CD4-positive, alpha-beta T cell treated with Interleukin-17A for 4 hours (primary cell): ENCODE results near the gene QDPR.

Experiments
- DNase-seq: peaks from one replicate; pipeline ENCODE4 v3.0.0-alpha.2; 2020; ENCODE audit warnings: mixed read lengths

QDPR gene

GRCh38 chr4:17526695-17527477 lies 15.0 kb upstream of the QDPR start:
- DNase-seq: no peak

GRCh38 chr4:17523662-17524061 lies 11.8 kb upstream of the QDPR start:
- DNase-seq: no peak

DNA sequence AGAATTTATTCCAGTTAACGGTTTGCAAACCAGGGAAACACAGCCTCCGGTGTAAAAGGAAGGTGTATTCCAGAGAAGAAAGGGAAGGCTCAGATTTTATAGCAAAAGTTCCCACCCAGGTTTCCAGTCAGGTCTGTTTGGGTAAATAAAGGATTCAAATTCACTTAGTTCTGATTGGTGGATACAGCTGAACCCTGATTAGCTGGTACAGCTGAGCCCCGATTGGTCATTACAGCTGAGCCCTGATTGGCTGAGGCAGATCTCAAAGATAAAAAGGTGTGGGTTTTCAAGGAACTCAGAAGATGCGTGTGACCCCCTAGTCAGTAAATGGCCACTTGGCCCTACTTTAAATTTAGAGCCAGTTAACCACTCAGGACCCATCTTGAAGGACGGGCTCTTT lies 9.7 kb upstream of the QDPR start:
- no peak for DNase-seq

- no peak for DNase-seq
These were observed 5.8 kb upstream of the QDPR start for GRCh38 chr4:17517664-17518063.

- DNase-seq: no peak
These were observed 5.1 kb upstream of the QDPR start for GRCh38 chr4:17516980-17517379.

DNA sequence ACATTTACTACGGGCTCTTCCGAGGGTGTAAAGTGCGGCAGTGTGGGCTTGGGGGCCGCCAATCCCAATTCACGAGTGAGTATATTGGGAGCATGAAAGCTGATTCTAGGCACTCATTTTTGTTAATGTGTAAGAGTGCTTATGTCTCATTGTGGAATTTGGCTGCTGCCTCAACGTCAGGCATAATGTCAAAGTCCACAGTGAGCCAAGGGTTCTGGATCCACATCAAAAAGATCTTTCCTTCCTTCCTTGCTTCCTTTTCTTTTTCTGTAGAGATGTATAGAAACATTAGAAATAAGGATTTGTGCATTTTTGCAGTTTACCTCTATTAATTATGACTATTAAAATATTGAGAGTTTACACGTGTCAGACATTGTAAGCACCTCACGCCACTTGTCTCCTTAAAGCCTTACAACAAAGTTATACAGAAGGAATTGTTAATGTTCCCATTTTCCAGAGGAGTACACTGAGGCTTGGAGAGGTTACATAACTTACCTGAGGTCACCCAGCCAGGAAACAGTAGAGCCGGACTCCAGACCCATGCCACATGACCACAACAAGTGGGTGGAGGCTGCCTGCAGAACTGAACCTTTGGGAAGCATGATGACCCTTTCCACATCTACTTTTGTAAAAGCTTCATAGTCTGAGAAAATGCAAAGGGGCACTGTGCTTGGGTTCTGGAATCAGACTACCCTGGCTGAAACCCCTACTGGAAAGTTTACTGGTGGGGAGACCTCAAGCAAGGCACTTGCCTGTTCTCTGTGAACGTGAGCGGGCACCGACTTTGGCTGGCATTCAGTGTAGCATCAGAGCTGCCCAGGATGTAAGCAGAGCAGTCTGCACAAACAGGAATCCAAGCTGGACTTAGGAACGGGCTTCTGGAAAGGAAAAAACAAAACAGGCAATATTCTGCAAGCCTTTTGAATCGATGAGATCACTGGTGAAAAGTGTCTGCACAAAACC lies 3.8 kb upstream of the QDPR start:
- no peak for DNase-seq

- DNase-seq: no peak
These were observed 3.0 kb upstream of the QDPR start, which contains the start of gene CLRN2 for GRCh38 chr4:17514865-17515264. Gene CLRN2, plus strand, starts transcription at chr4:17515165. Its CDS starts 102 bp downstream, at chr4:17515267.

DNA sequence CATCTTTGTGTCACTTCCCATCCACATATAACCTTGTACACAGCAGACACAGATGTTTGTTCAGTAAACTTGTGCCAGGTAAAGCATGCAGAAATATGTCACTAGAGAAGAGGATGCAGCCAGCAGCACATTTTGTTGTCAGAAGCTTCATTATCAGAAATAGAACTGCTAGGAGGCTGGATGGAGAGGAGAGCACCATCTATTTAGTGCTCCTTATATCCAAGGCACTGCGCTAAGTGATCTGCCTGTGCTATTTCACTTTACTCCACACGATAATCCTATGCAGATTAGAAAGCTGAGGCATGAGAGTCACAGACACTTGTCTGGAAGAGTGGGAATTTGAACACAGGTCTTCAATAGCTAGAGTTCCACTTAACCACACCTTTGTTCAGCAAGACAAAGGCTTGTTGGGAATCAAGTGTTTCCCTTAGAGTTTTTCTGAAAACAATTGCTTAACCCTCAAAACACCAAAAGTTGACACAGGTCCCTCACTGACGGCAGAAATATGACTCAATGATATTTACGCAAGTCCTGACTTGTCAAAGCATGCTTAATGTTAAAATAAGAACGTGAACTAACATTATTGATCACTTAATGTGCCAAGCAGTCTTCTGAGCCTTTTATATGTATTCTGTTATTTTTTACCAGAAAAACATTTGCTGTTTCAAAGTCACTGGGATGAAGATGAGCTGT lies 1.2 kb upstream of the QDPR start:
- DNase-seq: no peak

- DNase-seq: peak; percentile 62
These were observed 361 bp downstream of the QDPR start for GRCh38 chr4:17511509-17511949.

DNA sequence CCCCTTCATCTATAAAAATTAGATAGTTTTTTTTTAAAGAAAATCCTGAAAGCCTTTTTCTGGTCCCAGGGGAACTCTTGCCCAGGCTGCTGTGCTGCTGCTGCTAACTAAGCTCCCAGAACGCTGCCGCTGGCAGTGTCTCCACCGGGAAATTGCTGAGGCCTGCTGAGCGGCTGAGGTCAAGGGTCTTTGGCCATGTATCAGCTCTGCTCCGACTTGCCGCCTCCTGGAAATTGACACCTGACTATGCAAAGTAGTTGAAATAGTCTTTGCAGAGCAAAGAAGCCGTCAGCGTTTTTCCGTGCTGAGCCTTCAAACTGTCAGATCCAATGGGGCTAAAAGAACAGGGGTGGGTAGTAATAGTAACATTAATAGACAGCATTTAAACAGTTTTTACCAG lies 839 bp downstream of the QDPR start:
- no peak for DNase-seq

DNA sequence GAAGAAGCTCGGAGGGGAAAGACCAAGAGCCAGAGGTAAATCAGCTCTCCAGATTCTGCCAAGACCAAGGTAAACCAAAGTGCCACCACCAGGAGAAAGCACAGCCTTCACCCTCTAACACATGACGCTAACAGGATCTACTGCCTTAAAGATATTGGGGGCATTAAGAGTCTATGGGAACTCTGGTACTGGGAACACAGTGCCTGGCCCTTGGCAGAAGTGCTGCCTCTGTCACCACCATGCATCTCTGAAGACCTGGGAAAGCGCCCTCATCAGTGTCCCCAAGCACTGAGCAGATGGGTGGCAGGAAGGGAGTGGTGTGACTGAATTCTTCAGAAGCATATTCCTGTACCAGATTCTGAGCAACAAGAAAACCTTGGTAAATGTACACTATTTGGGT lies 1.3 kb downstream of the QDPR start:
- no peak for DNase-seq

DNA sequence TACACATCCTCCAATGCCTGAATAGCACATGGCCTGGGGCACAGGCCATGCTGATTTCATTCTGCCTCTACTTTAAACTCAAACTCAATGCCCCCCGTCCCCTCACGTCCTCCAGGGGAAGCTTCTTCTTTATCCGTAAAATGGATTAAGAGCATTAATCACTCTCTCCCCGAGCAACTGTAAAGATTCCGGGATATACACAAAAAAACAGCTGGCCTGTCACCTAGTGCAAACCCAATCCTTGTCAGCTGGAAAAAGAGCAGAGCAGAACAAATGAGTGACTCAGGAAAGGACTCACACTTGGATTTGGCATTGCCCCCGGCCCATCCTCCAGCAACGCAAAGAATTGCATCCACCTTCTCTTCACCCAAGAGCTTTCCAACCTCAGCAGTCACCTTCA lies 7.8 kb downstream of the QDPR start:
- DNase-seq: no peak

GRCh38 chr4:17502756-17503155 lies 9.1 kb downstream of the QDPR start:
- DNase-seq: no peak

DNA sequence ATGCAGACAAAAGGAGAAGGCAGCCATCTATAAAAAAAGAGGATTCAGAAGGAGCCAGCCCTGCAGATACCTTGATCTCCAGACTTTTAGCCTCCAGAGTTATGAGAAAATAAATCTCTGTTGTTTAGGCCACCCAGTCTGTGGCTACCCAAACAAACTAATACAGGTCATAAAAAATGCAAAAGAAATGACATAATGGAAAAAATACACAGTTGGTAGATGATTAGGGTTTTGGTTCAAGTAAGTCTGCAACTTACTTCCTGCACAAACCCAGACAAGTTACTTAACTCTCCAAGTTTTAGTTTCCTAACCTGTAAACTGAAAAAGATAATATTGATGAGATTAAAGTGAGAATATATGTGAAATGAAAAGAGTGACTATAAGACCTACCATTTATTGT lies 11.3 kb downstream of the QDPR start:
- DNase-seq: no peak

- DNase-seq: no peak
These were observed 13.9 kb downstream of the QDPR start for GRCh38 chr4:17497890-17498523.

- no peak for DNase-seq
These were observed 17.4 kb downstream of the QDPR start for GRCh38 chr4:17494258-17495190.

GRCh38 chr4:17493619-17494018 lies 18.3 kb downstream of the QDPR start:
- DNase-seq: no peak

DNA sequence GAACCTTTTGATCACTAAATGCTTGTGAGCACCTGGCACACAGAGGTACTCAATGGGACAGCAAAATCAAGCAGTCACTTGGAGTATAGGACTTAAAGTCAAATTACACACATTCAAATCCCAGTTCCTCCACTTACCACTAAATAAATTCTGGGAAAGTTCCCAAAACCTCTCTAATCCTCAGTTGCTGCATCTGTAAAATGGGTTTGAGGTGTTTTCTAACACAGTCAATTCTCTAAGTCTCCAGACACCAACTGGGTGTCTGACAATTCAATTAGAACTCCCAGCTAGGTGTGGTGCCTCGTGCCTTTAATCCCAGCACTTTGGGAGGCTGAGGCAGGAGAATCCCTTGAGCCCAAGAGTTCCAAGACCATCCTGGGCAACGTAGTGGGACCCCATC lies 19.0 kb downstream of the QDPR start:
- DNase-seq: no peak

DNA sequence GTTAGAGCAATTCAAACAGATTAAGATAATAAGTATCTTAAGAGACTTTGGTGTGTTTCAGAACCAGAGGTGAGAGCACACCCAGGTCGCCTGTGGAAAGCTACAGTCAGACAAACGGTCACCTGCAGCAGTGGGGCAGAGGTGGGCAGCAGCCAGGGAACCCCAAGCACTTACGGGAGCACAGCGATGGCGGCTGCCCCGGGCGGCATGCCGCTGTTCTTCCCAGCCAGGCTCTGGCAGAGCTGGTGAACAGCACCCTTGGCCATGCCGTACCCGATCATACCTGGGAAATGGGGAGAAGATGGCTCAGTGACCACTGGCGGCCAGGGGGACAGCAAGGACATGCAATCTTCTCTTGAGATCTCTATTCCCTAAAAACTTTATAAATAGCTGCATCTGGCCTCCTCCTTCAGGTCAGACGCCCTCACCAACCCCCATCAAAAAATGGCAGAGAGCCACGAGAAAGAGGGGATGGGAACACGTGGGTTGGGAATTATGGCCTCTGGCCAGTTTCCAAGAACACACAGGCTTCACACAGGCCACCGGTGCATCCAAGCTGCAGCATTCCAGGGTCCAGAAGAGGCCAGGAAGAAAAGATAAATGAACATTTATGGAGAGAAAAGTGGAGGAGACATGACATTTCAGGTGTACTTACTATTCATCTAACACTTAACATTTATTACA lies 19.7 kb downstream of the QDPR start:
- no peak for DNase-seq

- no peak for DNase-seq
These were observed 20.7 kb downstream of the QDPR start for GRCh38 chr4:17491196-17491595.

DNA sequence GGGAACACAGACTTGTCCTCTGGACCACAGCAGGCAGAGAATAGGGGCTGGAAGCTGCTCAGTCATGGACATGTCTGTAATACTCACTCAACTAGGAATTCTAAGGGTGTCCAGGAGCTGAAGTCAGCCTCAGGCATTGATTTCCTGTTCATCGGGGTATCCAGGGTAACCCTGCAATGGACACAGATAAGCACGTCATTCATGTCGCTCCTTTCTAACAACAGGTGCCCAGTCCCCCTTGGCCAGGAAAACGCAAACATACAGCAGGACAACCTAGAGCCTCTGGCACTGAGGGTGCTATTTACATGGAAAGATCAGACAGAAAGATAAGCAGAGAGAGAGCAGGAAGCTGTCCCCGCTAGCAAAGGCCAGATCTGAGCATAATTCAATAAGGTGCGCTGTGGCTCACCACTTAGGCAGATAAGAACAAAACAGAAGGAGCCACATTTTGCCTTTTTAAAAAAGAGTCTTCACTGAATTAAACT lies 21.3 kb downstream of the QDPR start:
- no peak for DNase-seq
